Sigmoid colon (tissue), 7 donors: Measurements from ENCODE around the gene CLIC3. TPM values are rescaled to one million over a fixed set of nuclear protein-coding genes. Genes with fewer than 3 reads are reported as not detected.

Source experiments
- DNase-seq: peaks from one replicate; pipeline ENCODE4 v3.0.0-alpha.2; 2019
- H3K27ac ChIP-seq, 4 donors: fragments of 200-600 bp; sonication (generic); one replicate each; pipeline ENCODE4 v1.5.1; 2016 to 2019; ENCODE audit warnings: mild to moderate bottlenecking in 1 of 4
- H3K27me3 ChIP-seq, 3 donors: fragments of 200-600 bp; sonication (generic); one replicate each; pipeline ENCODE4 v1.5.1; 2019; ENCODE audit warnings: mild to moderate bottlenecking in 1 of 3
- H3K36me3 ChIP-seq, 4 donors: fragments of 200-600 bp; sonication (generic); one replicate each; pipeline ENCODE4 v1.5.1; 2016 to 2019
- H3K4me1 ChIP-seq, 4 donors: fragments of 200-600 bp; sonication (generic); one replicate each; pipeline ENCODE4 v1.5.1; 2017 to 2019
- H3K4me3 ChIP-seq, 4 donors: fragments of 200-600 bp; sonication (generic); one replicate each; pipeline ENCODE4 v1.5.1; 2017 to 2019; ENCODE audit warnings: mild to moderate bottlenecking in 2 of 4, moderate library complexity in 1 of 4
- H3K9me3 ChIP-seq, 4 donors: fragments of 200-600 bp in 3 of 4; sonication (generic) in 3 of 4; one replicate each; pipeline versions ENCODE4 v1.5.1 to v1.6.1; 2013 to 2019
- EP300 ChIP-seq, 4 donors: sonication (generic); formaldehyde crosslinking; IDR thresholded peaks; one replicate each; pipeline ENCODE4 v1.6.1; 2017; ENCODE audit warnings: antibody characterized with exemption in 4 of 4
- POLR2A ChIP-seq, 2 donors: fragments of 450-650 bp; IDR thresholded peaks; one replicate each; pipeline ENCODE4 v1.6.1; 2016; ENCODE audit warnings: antibody characterized with exemption in 2 of 2, mild to moderate bottlenecking in 2 of 2, moderate library complexity in 2 of 2
- POLR2AphosphoS5 ChIP-seq, 4 donors: sonication (generic); formaldehyde crosslinking; IDR thresholded peaks; one replicate each; pipeline ENCODE4 v1.6.1; 2017; ENCODE audit warnings: antibody characterized with exemption in 4 of 4
- WGBS, 2 donors: extraction: QIAGEN DNeasy Blood & Tissue Kit; methylation state at CpG; one replicate each; pipeline ENCODE4 v1.1.7; 2013; 5-methylcytosine and 5-hydroxymethylcytosine counted together
- intact Hi-C: fragments of 100-400 bp; cut with DNase I; formaldehyde crosslinking; loops from one replicate; pipeline ENCODE4 v1.15.1; 2023
- polyA plus RNA-seq, 3 donors: library from polyadenylated mRNA; stranded (reverse); fragments of 200-250 nt; gene quantifications; one replicate each; pipeline ENCODE4 v1.2.3, GENCODE V29; 2013
- total RNA-seq, 4 donors: library from RNA; depleted of rRNA; stranded (reverse); fragments of >200 nt; gene quantifications; one replicate each; pipeline ENCODE4 v1.1.0, GENCODE V29; 2016
- TF ChIP-seq, protein P1 (sequence below), 4 experiments: fragments of 450-650 bp in 3 of 4; fragments of 200-600 bp in 1 of 4; IDR thresholded peaks; one replicate each; pipeline ENCODE4 v1.5.1; 2016 to 2019; ENCODE audit warnings: antibody characterized with exemption in 4 of 4, mild to moderate bottlenecking in 3 of 4, moderate library complexity in 2 of 4
- donor health status: healthy with polysubstance abuse.
- donor health status: Bipolar disorder and iron deficiency.
- donor health status: healthy.

Gene CLIC3
- total and polyA plus RNA-seq, 7 donors, result 1.4 to 4.7 TPM; not detected in 5

DNA sequence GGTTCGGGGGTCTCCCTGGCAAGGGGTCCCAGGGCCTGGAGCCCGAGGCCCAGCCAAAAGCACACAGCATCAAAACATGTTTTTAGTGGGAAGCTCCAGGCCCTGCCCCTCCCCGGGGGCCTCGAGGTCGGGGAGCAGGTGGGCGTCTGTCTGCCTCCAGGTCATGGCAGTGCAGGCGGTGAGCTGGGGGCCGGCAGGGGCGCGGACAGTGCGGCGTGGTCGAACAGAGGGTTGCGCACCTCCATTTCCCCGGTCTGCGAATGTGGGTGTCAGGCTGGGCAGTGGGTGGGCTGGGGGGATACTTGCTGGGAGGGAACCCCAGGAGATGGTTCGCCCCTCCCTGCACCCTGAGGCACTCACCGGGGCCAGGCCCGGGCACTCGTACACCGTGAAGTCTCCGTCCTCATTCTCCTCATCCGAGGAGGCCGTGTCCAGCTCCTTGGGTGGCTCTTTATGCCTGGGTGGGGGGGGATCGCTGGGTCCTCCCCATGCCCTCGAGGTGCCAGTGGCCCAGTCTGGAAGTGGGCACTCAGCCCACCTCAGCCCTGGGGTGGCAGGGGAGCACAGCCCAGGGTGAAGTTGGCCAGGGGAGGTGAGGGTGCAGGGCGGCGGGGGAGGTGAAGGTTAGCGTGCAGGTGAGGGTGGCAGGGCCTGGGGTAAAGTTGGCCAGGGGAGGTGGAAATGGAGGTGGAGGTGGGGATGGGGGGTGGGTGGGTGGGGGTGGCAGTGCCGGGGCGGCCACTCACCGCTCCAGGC, 43.4 kb upstream of the CLIC3 start:
- no peak for DNase-seq
- peaks cover 0 to 3% (median 0%) of the 10 kb centered on the region in 3 donors for H3K27me3 ChIP-seq
- no peaks in the 10 kb centered on the region for H3K9me3 ChIP-seq
- H3K36me3 ChIP-seq, result peaks cover 0 to 26% (median 16%) of the 10 kb centered on the region in 4 donors
- no peak overlapping the region for H3K27ac ChIP-seq
- intact Hi-C loops, result loop anchor here (10.0 kb wide), 1 partner anchor 195 kb away; the partner anchor contains the start of genes AJM1 and PHPT1
- peaks cover 0 to 23% (median 19%) of the 10 kb centered on the region in 4 donors for H3K4me1 ChIP-seq
- TF ChIP-seq, protein P1, sequence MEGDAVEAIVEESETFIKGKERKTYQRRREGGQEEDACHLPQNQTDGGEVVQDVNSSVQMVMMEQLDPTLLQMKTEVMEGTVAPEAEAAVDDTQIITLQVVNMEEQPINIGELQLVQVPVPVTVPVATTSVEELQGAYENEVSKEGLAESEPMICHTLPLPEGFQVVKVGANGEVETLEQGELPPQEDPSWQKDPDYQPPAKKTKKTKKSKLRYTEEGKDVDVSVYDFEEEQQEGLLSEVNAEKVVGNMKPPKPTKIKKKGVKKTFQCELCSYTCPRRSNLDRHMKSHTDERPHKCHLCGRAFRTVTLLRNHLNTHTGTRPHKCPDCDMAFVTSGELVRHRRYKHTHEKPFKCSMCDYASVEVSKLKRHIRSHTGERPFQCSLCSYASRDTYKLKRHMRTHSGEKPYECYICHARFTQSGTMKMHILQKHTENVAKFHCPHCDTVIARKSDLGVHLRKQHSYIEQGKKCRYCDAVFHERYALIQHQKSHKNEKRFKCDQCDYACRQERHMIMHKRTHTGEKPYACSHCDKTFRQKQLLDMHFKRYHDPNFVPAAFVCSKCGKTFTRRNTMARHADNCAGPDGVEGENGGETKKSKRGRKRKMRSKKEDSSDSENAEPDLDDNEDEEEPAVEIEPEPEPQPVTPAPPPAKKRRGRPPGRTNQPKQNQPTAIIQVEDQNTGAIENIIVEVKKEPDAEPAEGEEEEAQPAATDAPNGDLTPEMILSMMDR (IDR thresholded peaks at IDR 0.05), result no peak
- no peak for TF ChIP-seq POLR2A (IDR thresholded peaks at IDR 0.05)
- no peak for TF ChIP-seq EP300 (IDR thresholded peaks at IDR 0.05)
- no peak for TF ChIP-seq POLR2AphosphoS5 (IDR thresholded peaks at IDR 0.05)
- WGBS, 2 donors, result 90 to 92% methylated on average over 32 of the region's 32 CpGs
- no peak overlapping the region for H3K4me3 ChIP-seq

DNA sequence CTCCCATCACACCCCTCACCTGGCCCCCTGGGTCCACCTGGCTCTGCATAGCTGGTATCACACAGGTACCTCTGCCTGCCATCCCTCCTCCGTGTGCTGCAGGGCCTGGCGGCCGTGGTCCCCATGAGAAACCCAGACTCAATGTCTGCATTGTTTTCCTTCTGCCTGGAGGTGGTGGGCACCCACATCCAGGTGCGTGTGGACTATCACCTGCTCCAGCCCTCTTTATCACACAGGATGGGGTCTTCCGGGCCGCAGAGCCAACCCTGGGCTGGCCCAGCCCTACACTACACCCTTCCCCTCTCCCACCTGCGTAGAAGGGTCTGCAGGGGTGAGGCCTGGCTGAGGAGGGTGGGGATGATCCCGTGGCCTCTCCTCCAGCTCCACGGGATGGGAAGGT, 42.5 kb upstream of the CLIC3 start:
- intact Hi-C loops, result loop anchor here (10.0 kb wide), 1 partner anchor 194 kb away; the partner anchor contains the start of genes AJM1 and PHPT1
- Histone ChIP-seq H3K27me3 (peaks cover 0 to 9% (median 0%) of the 10 kb centered on the region in 3 donors), H3K4me1 (peaks cover 0 to 14% (median 12%) of the 10 kb centered on the region in 4 donors), H3K27ac (no peak overlapping the region), H3K9me3 (no peaks in the 10 kb centered on the region), H3K36me3 (peaks cover 0 to 26% (median 16%) of the 10 kb centered on the region in 4 donors), H3K4me3 (no peak overlapping the region)
- no peak for DNase-seq
- 89 to 91% methylated on average over 9 of the region's 9 CpGs for WGBS, 2 donors
- TF ChIP-seq, protein P1 (IDR thresholded peaks at IDR 0.05), result no peak
- no peak for TF ChIP-seq POLR2AphosphoS5 (IDR thresholded peaks at IDR 0.05)
- no peak for TF ChIP-seq EP300 (IDR thresholded peaks at IDR 0.05)
- no peak for TF ChIP-seq POLR2A (IDR thresholded peaks at IDR 0.05)

DNA sequence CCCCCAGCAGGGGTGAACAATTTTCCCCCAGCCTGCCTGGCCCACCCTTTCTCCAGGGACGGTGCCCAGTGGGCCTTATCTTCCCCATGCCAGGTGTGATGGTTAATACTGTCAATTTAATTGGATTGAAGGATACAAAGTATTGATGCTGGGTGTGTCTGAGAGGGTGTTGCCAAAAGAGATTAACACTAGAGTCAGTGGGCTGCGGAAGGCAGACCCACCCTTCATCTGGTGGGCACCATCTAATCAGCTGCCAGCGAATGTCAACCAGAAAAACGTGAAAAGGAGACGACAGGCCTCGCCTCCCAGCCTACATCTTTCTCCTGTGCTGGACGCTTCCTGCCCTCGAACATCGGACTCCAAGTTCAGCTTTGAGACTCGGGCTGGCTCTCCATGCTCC, 41.1 kb upstream of the CLIC3 start:
- Histone ChIP-seq H3K36me3 (peaks cover 0 to 26% (median 16%) of the 10 kb centered on the region in 4 donors), H3K27ac (no peak overlapping the region), H3K27me3 (peaks cover 0 to 9% (median 0%) of the 10 kb centered on the region in 3 donors), H3K9me3 (no peaks in the 10 kb centered on the region), H3K4me3 (no peak overlapping the region), H3K4me1 (peaks cover 0 to 10% (median 9%) of the 10 kb centered on the region in 4 donors)
- WGBS, 2 donors, result 84 to 90% methylated on average over 10 of the region's 10 CpGs
- intact Hi-C loops, result loop anchor here (10.0 kb wide), 1 partner anchor 193 kb away; the partner anchor contains the start of genes AJM1 and PHPT1
- no peak for DNase-seq
- TF ChIP-seq POLR2A (IDR thresholded peaks at IDR 0.05) (no peak), EP300 (IDR thresholded peaks at IDR 0.05) (no peak), POLR2AphosphoS5 (IDR thresholded peaks at IDR 0.05) (no peak)
- TF ChIP-seq, protein P1 (IDR thresholded peaks at IDR 0.05), result no peak

DNA sequence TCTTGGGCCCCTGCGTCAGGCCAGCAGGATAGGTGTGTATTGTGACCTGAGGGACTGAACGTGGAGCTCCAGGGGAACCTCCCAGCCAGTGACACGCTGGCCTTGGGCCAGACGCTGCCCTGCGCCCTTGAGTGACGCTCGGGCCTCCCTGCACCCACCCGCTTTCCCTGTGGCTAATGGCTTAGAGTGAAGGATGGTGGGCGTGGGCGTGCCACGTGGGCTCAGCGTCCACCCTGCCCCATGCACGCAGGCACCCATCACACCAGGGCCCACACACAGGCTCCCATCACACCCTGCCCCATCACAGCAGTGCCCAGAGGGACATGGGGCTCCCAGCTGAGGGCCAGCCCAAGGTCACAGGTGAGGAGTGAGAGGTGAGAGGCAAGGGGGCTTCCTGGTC, 40.7 kb upstream of the CLIC3 start:
- intact Hi-C loops, result loop anchor here (10.0 kb wide), 1 partner anchor 192 kb away; the partner anchor contains the start of genes AJM1 and PHPT1
- WGBS, 2 donors, result 48 to 76% methylated on average over 13 of the region's 13 CpGs
- Histone ChIP-seq H3K9me3 (no peaks in the 10 kb centered on the region), H3K4me1 (peaks cover 0 to 10% (median 9%) of the 10 kb centered on the region in 4 donors), H3K27ac (no peak overlapping the region), H3K27me3 (peaks cover 0 to 9% (median 0%) of the 10 kb centered on the region in 3 donors), H3K4me3 (no peak overlapping the region), H3K36me3 (peaks cover 0 to 26% (median 16%) of the 10 kb centered on the region in 4 donors)
- TF ChIP-seq, protein P1 (IDR thresholded peaks at IDR 0.05), result no peak
- TF ChIP-seq POLR2A (IDR thresholded peaks at IDR 0.05) (no peak), POLR2AphosphoS5 (IDR thresholded peaks at IDR 0.05) (no peak)
- no peak for DNase-seq
